ENCODE results near the gene ZCCHC14.

DNA sequence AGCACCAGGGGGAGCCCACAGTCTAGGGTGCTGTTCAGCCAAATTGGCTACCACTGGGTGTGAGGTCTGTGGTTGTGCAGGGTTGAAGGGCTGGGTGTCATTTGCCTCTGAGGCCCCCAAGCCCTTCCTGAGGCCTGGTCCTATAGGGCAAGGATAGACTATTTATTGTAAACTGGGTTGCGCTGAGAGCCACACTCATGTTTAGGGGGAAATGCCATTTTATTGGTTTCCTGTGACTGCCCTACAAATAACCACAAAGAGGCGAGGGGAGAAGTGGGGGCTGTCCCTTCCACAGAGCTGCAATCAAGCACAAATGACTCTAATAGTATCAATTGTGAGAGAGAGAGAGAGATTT is 3.6 kb upstream of the ZCCHC14 start:
- TF ChIP-seq CTCF (IDR thresholded peaks at IDR 0.05) (no peak), ZFX (IDR thresholded peaks at IDR 0.05; ENCODE audit: borderline replicate concordance) (no peak)

Data from 22Rv1 (cell line).